WTC11 (cell line): Measurements from ENCODE around the gene PHRF1. TPM values are rescaled to one million over a fixed set of nuclear protein-coding genes. Genes with fewer than 3 reads are reported as not detected.

Experiments
- ATAC-seq: fragments of 200-7000 bp; cut with Tn5 transposase; 2 replicates; pipeline ENCODE4 v1.10.0; 2021; ENCODE audit warnings: mild to moderate bottlenecking, moderate library complexity
- CTCF ChIA-PET: fragments of 300-600 bp; sonication (Branson Sonifier 250); formaldehyde crosslinking; loops from one replicate; lab custom pipeline; 2021; ENCODE audit warnings: antibody characterized with exemption; lab: Charles Lee
- POLR2A ChIA-PET: fragments of 350-600 bp; sonication (Branson Sonifier 250); formaldehyde crosslinking; loops from one replicate; lab custom pipeline; 2021; ENCODE audit warnings: antibody characterized with exemption; lab: Charles Lee
- DNase-seq: peaks from one replicate; pipeline ENCODE4 v3.0.0; 2021; ENCODE audit warnings: low spot score
- H3K27ac Mint-ChIP-seq: 2 replicates; pipeline ENCODE4 v1.8.0; 2021; ENCODE audit warnings: mixed read lengths
- H3K27me3 Mint-ChIP-seq: 2 replicates; pipeline ENCODE4 v1.8.0; 2021; ENCODE audit warnings: low read depth, mild to moderate bottlenecking, moderate library complexity, mixed read lengths
- H3K36me3 Mint-ChIP-seq: 2 replicates; pipeline ENCODE4 v1.8.0; 2021; ENCODE audit warnings: mixed read lengths
- H3K4me1 Mint-ChIP-seq: 2 replicates; pipeline ENCODE4 v1.8.0; 2022; ENCODE audit warnings: mixed read lengths
- H3K4me3 Mint-ChIP-seq: 2 replicates; pipeline ENCODE4 v1.8.0; 2021; ENCODE audit warnings: mild to moderate bottlenecking, moderate library complexity, mixed read lengths
- H3K9me3 Mint-ChIP-seq: 2 replicates; pipeline ENCODE4 v1.8.0; 2021; ENCODE audit warnings: mixed read lengths
- ATF6 ChIP-seq: sonication (generic); formaldehyde crosslinking; IDR thresholded peaks from 2 replicates; pipeline ENCODE4 v1.8.1; 2023; ENCODE audit warnings: mild to moderate bottlenecking, missing genetic modification reagents
- CBFB ChIP-seq: sonication (generic); formaldehyde crosslinking; IDR thresholded peaks from 2 replicates; pipeline ENCODE4 v1.8.1; 2022; ENCODE audit warnings: mild to moderate bottlenecking, low read depth, missing genetic modification reagents
- E2F1 ChIP-seq: sonication (generic); formaldehyde crosslinking; IDR thresholded peaks from 2 replicates; pipeline ENCODE4 v1.8.0; 2022; ENCODE audit warnings: mild to moderate bottlenecking, missing genetic modification reagents
- E2F4 ChIP-seq: sonication (generic); formaldehyde crosslinking; IDR thresholded peaks from 2 replicates; pipeline ENCODE4 v1.8.1; 2022; ENCODE audit warnings: low read depth, mild to moderate bottlenecking, moderate library complexity, missing genetic modification reagents, borderline replicate concordance
- E2F5 ChIP-seq: sonication (generic); formaldehyde crosslinking; IDR thresholded peaks from 2 replicates; pipeline ENCODE4 v1.8.1; 2022; ENCODE audit warnings: mild to moderate bottlenecking, moderate library complexity, missing genetic modification reagents
- GTF2I ChIP-seq: fragments of 250-450 bp; sonication (Bioruptor Pico); conservative IDR thresholded peaks from 2 replicates; pipeline ENCODE4 v1.4.0; 2021; ENCODE audit warnings: mild to moderate bottlenecking
- HMGA2 ChIP-seq: fragments of 250-450 bp; sonication (Bioruptor Pico); IDR thresholded peaks from 2 replicates; pipeline ENCODE4 v1.4.0; 2021; ENCODE audit warnings: mild to moderate bottlenecking, moderate library complexity
- NR1H2 ChIP-seq: sonication (generic); formaldehyde crosslinking; IDR thresholded peaks from 2 replicates; pipeline ENCODE4 v1.9.0; 2021; ENCODE audit warnings: mild to moderate bottlenecking, moderate library complexity, missing genetic modification reagents
- OVOL2 ChIP-seq: fragments of 250-450 bp; sonication (Bioruptor Pico); IDR thresholded peaks from 2 replicates; pipeline ENCODE4 v1.9.0; 2021; ENCODE audit warnings: mild to moderate bottlenecking, borderline replicate concordance
- PRDM15 ChIP-seq: sonication (generic); formaldehyde crosslinking; IDR thresholded peaks from 2 replicates; pipeline ENCODE4 v1.8.0; 2022; ENCODE audit warnings: missing genetic modification reagents
- PREB ChIP-seq: sonication (generic); formaldehyde crosslinking; IDR thresholded peaks from 2 replicates; pipeline ENCODE4 v1.8.1; 2022; ENCODE audit warnings: mild to moderate bottlenecking, missing genetic modification reagents, moderate library complexity, borderline replicate concordance
- RORB ChIP-seq: fragments of 250-450 bp; sonication (Bioruptor Pico); IDR thresholded peaks from 2 replicates; pipeline ENCODE4 v1.9.0; 2021; ENCODE audit warnings: mild to moderate bottlenecking
- TEAD1 ChIP-seq: sonication (generic); formaldehyde crosslinking; IDR thresholded peaks from 2 replicates; pipeline ENCODE4 v1.8.0; 2022; ENCODE audit warnings: mild to moderate bottlenecking, missing genetic modification reagents
- TEAD4 ChIP-seq: sonication (generic); formaldehyde crosslinking; IDR thresholded peaks from 2 replicates; pipeline ENCODE4 v1.8.0; 2022; ENCODE audit warnings: mild to moderate bottlenecking, missing genetic modification reagents
- ZNF532 ChIP-seq: fragments of 250-450 bp; sonication (Bioruptor Pico); IDR thresholded peaks from 2 replicates; pipeline ENCODE4 v1.9.0; 2021; ENCODE audit warnings: mild to moderate bottlenecking, borderline replicate concordance
- total RNA-seq: library from RNA; stranded (reverse); gene quantifications from 3 replicates; pipeline ENCODE4 v1.2.3, GENCODE V29; 2021

Gene PHRF1
- total RNA-seq, 1 experiment from 2014 or later: 46.9 TPM

- ChIA-PET CTCF (interaction anchor here (0.7 to 3.1 kb wide), 5 partner anchors 16 to 104 kb away, joined by 3 to 22 read pairs (median 3); partner anchors contain the start of genes PHRF1 and RNH1), POLR2A (interaction anchor here (0.5 kb wide), 1 partner anchor 22 kb away, joined by 4 read pairs; no protein-coding TSS in a partner anchor)
- DNase-seq (peak; percentile 28), ATAC-seq (no peak)
- Mint-ChIP-seq H3K4me1 (no peaks in the 10 kb centered on the region), H3K27me3 (peaks cover 22% of the 10 kb centered on the region), H3K36me3 (peaks cover 5% of the 10 kb centered on the region; the same call in 1 of the 2 replicates), H3K4me3 (peak overlapping the region; percentile 67), H3K9me3 (no peaks in the 10 kb centered on the region), H3K27ac (no peak overlapping the region)
- no peak for TF ChIP-seq PREB (CRISPR knock-in tag)
- no peak for TF ChIP-seq GTF2I (CRISPR knock-in tag)
- TF ChIP-seq TEAD4 (CRISPR knock-in tag): no peak
- TF ChIP-seq NR1H2 (CRISPR knock-in tag): no peak
- no peak for TF ChIP-seq E2F4
- no peak for TF ChIP-seq ZNF532 (CRISPR knock-in tag)
- TF ChIP-seq HMGA2 (CRISPR knock-in tag): no peak
- TF ChIP-seq RORB (CRISPR knock-in tag): no peak
- TF ChIP-seq E2F5 (CRISPR knock-in tag): no peak
- TF ChIP-seq ATF6 (CRISPR knock-in tag): no peak
- TF ChIP-seq TEAD1: no peak
- no peak for TF ChIP-seq PRDM15 (CRISPR knock-in tag)
- TF ChIP-seq OVOL2 (CRISPR knock-in tag): no peak
- no peak for TF ChIP-seq CBFB
- no peak for TF ChIP-seq E2F1
Observed at GRCh38 chr11:534396-535209, 41.7 kb upstream of the PHRF1 start.
